SK-N-SH treated with all-trans-retinoic acid at 6 μM for 48 hours (cell line): ENCODE results near the gene PLGRKT.

Experiments
- ATAC-seq: fragments of 200-7000 bp; cut with Tn5 transposase; 3 replicates; pipeline ENCODE4 v1.9.1; 2020; ENCODE audit warnings: mild to moderate bottlenecking, moderate library complexity
- ARNTL ChIP-seq: fragments of 450-650 bp; formaldehyde crosslinking; IDR thresholded peaks from 2 replicates; pipeline ENCODE4 v1.5.0; 2020; ENCODE audit warnings: low read depth, mild to moderate bottlenecking, moderate library complexity, borderline replicate concordance
- BACH2 ChIP-seq: fragments of 250-450 bp; sonication (Bioruptor Pico); IDR thresholded peaks from 2 replicates; pipeline ENCODE4 v1.9.0; 2021; ENCODE audit warnings: mild to moderate bottlenecking, borderline replicate concordance
- CSDC2 ChIP-seq: fragments of 250-450 bp; sonication (Bioruptor Pico); IDR thresholded peaks from 2 replicates; pipeline ENCODE4 v1.5.0; 2020; ENCODE audit warnings: mild to moderate bottlenecking, moderate library complexity
- ESRRG ChIP-seq: fragments of 250-450 bp; sonication (Bioruptor Pico); IDR thresholded peaks from 2 replicates; pipeline ENCODE4 v1.6.1; 2021; ENCODE audit warnings: mild to moderate bottlenecking
- GLIS3 ChIP-seq: fragments of 250-450 bp; sonication (Bioruptor Pico); IDR thresholded peaks from 2 replicates; pipeline ENCODE4 v1.5.0; 2020; ENCODE audit warnings: mild to moderate bottlenecking, moderate library complexity
- ISL1 ChIP-seq: fragments of 250-450 bp; sonication (Bioruptor Pico); IDR thresholded peaks from 2 replicates; pipeline ENCODE4 v2.1.2; 2022; ENCODE audit warnings: mild to moderate bottlenecking, moderate library complexity
- OSR1 ChIP-seq: fragments of 250-450 bp; sonication (Bioruptor Pico); IDR thresholded peaks from 2 replicates; pipeline ENCODE4 v1.8.0; 2022; ENCODE audit warnings: moderate library complexity, mild to moderate bottlenecking, inconsistent platforms
- PPARA ChIP-seq: fragments of 250-450 bp; sonication (Bioruptor Pico); IDR thresholded peaks from 2 replicates; pipeline ENCODE4 v1.5.0; 2020; ENCODE audit warnings: mild to moderate bottlenecking, borderline replicate concordance
- RARB ChIP-seq: fragments of 250-450 bp; sonication (Bioruptor Pico); IDR thresholded peaks from 2 replicates; pipeline ENCODE4 v1.8.0; 2021; ENCODE audit warnings: mild to moderate bottlenecking, moderate library complexity
- SNAI2 ChIP-seq: fragments of 250-450 bp; sonication (Bioruptor Pico); IDR thresholded peaks from 2 replicates; pipeline ENCODE4 v1.5.0; 2020; ENCODE audit warnings: mild to moderate bottlenecking, moderate library complexity
- TCF4 ChIP-seq: fragments of 250-450 bp; sonication (Bioruptor Pico); IDR thresholded peaks from 2 replicates; pipeline ENCODE4 v1.8.0; 2021; ENCODE audit warnings: mild to moderate bottlenecking, moderate library complexity, borderline replicate concordance
- TOX ChIP-seq: fragments of 250-450 bp; sonication (Bioruptor Pico); IDR thresholded peaks from 2 replicates; pipeline ENCODE4 v1.8.0; 2021; ENCODE audit warnings: mild to moderate bottlenecking, moderate library complexity, borderline replicate concordance
- ZC3H10 ChIP-seq: fragments of 250-450 bp; sonication (Bioruptor Pico); IDR thresholded peaks from 2 replicates; pipeline ENCODE4 v1.5.1; 2021; ENCODE audit warnings: mild to moderate bottlenecking, moderate library complexity
- ZFP3 ChIP-seq: fragments of 250-450 bp; sonication (Bioruptor Pico); IDR thresholded peaks from 2 replicates; pipeline ENCODE4 v1.5.0; 2020; ENCODE audit warnings: mild to moderate bottlenecking, moderate library complexity
- ZNF565 ChIP-seq: fragments of 450-650 bp; formaldehyde crosslinking; conservative IDR thresholded peaks from 2 replicates; pipeline ENCODE4 v1.5.0; 2020; ENCODE audit warnings: low read depth, mild to moderate bottlenecking, moderate library complexity
- ZNF70 ChIP-seq: fragments of 450-650 bp; formaldehyde crosslinking; IDR thresholded peaks from 2 replicates; pipeline ENCODE4 v1.5.0; 2020; ENCODE audit warnings: mild to moderate bottlenecking, moderate library complexity
- TF ChIP-seq, protein P1 (sequence below): fragments of 250-450 bp; sonication (Bioruptor Pico); IDR thresholded peaks from 2 replicates; pipeline ENCODE4 v1.5.1; 2020; ENCODE audit warnings: low read depth, mild to moderate bottlenecking, moderate library complexity
- TF ChIP-seq, protein P2 (sequence below): fragments of 250-450 bp; sonication (Bioruptor Pico); IDR thresholded peaks from 2 replicates; pipeline ENCODE4 v1.5.0; 2020; ENCODE audit warnings: mild to moderate bottlenecking, moderate library complexity
- TF ChIP-seq, protein P3 (sequence below): fragments of 250-450 bp; sonication (Bioruptor Pico); IDR thresholded peaks from 2 replicates; pipeline ENCODE4 v1.5.1; 2021; ENCODE audit warnings: mild to moderate bottlenecking, moderate library complexity
- TF ChIP-seq, protein P4 (sequence below): fragments of 250-450 bp; sonication (Bioruptor Pico); IDR thresholded peaks from 2 replicates; pipeline ENCODE4 v1.8.0; 2021; ENCODE audit warnings: low read depth, mild to moderate bottlenecking, moderate library complexity, borderline replicate concordance
- TF ChIP-seq, protein P5 (sequence below): fragments of 250-450 bp; sonication (Bioruptor Pico); IDR thresholded peaks from 2 replicates; pipeline ENCODE4 v1.8.0; 2020; ENCODE audit warnings: mild to moderate bottlenecking, moderate library complexity, borderline replicate concordance

The PLGRKT gene

DNA sequence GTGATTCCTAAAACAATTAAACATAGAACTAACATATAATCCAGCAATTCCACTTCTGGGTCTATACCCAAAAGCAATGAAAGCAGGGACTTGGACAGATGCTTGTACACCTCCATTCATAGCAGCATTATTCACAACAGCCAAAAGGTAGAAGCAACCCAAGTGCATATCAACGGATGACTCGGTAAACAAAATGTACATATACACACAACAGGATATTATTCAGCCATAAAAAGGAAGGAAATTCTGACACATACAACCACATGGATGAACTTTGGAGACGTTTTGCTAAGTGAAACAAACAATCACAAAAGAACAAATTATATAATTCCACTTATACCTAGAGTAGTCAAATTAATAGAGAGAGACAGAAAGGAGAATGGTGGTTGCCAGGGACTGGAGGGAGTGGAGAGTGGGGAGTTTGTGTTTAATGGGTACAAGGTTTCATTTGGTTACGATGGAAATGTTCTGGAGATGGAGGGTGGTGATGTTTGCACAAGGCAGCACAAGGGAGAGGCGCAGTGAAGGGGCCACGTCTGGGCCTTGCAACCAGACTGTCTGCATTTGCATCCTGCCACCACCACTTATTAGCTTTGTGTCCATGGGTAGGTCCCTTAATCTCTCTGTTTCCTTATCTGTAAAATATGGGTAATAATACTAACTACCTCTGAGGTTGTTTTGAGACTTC is 61.8 kb downstream of the PLGRKT start:
- no peak for TF ChIP-seq TOX (CRISPR knock-in tag)
- TF ChIP-seq, protein P1, sequence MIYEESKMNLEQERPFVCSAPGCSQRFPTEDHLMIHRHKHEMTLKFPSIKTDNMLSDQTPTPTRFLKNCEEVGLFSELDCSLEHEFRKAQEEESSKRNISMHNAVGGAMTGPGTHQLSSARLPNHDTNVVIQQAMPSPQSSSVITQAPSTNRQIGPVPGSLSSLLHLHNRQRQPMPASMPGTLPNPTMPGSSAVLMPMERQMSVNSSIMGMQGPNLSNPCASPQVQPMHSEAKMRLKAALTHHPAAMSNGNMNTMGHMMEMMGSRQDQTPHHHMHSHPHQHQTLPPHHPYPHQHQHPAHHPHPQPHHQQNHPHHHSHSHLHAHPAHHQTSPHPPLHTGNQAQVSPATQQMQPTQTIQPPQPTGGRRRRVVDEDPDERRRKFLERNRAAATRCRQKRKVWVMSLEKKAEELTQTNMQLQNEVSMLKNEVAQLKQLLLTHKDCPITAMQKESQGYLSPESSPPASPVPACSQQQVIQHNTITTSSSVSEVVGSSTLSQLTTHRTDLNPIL: no peak
- no peak for ATAC-seq

DNA sequence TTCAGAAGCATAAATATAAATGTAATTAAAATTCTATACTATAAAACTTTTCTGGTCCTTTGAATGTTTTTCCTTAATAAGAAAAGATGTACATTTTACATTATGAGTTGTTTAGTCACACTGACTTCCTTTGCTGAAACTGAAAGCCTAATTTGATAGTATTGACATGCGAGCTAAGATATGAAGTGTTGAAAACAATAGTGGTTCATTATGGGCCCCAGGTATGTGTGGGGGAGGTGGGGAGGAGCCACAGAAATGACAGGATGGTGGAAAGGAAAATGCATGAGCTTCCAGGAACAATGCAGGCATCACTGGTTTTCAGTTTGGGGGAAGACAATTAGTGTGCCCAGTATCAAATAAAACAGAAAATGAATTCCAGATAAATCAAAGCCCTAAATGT is 62.6 kb downstream of the PLGRKT start:
- TF ChIP-seq OSR1 (CRISPR knock-in tag): no peak
- TF ChIP-seq ISL1 (CRISPR knock-in tag): no peak
- no peak for TF ChIP-seq SNAI2 (CRISPR knock-in tag)
- no peak for TF ChIP-seq ZC3H10 (CRISPR knock-in tag)
- no peak for TF ChIP-seq RARB
- no peak for TF ChIP-seq BACH2
- no peak for TF ChIP-seq ZNF565 (CRISPR knock-in tag)
- TF ChIP-seq CSDC2: no peak
- no peak for TF ChIP-seq GLIS3 (CRISPR knock-in tag)
- TF ChIP-seq, protein P2, sequence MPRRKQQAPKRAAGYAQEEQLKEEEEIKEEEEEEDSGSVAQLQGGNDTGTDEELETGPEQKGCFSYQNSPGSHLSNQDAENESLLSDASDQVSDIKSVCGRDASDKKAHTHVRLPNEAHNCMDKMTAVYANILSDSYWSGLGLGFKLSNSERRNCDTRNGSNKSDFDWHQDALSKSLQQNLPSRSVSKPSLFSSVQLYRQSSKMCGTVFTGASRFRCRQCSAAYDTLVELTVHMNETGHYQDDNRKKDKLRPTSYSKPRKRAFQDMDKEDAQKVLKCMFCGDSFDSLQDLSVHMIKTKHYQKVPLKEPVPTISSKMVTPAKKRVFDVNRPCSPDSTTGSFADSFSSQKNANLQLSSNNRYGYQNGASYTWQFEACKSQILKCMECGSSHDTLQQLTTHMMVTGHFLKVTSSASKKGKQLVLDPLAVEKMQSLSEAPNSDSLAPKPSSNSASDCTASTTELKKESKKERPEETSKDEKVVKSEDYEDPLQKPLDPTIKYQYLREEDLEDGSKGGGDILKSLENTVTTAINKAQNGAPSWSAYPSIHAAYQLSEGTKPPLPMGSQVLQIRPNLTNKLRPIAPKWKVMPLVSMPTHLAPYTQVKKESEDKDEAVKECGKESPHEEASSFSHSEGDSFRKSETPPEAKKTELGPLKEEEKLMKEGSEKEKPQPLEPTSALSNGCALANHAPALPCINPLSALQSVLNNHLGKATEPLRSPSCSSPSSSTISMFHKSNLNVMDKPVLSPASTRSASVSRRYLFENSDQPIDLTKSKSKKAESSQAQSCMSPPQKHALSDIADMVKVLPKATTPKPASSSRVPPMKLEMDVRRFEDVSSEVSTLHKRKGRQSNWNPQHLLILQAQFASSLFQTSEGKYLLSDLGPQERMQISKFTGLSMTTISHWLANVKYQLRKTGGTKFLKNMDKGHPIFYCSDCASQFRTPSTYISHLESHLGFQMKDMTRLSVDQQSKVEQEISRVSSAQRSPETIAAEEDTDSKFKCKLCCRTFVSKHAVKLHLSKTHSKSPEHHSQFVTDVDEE (CRISPR knock-in tag): no peak
- no peak for ATAC-seq

DNA sequence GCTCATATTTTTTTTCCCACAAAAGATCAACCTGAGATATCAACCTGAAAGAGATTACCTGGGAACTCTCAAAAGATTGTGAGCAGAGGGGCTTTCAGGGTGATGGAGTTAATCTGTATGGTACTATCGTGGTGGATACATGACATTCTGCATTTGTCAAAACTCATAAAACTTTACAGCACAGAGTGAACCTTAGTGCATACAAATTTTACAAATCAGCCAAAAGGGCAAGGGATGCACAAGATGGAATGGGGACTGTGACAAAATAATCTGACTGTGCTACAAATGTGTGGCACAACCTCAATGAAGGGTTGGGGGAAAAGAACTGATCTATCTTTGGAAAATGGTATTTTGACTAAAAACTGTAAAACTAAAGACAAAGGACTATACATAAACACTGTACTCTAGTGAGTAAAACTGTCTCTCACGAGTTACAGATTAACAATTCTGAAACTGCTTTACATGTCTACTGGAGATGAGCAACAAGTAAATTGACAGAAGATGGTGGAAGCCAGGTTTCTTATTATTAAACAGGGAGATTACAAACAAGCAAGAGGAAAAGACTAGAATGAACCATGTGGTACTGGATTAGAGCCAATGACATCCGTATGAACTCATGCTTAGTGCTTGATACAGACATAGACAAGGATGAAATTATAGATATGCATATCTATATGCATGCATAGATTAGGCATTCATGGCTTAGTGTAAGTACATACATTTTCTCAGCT is 73.3 kb downstream of the PLGRKT start:
- no peak for ATAC-seq

DNA sequence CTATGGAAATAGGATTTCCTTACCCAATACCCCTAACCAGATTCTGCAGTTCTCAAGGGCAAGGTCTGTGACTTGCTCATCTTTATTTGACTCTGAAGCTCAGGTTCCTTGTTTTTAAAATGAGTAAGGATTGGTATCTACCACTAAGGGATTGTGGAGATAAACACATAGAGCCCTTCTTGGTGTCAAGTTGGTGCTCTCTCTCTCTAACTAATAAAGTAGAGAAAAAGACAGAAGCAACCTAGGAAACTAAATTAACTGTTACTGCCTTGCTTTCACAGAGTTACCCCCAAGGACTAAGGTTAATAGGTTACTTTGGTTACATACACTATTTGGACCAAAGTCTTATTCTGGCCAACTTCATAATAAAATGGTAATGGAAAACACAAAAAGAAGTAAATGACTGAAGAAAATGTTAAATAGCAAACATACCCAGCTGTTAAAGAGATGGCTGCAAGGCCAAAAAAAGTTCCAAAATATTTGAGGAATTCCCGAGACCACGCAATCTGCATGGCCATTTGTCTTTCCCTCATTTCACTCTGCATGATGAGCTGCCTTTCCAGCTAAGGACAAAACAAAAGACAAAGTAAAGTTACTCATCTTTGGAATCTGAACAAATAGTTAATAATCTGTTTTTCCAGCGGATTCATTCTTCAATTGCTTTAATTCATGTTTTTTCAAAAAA is 76.3 kb downstream of the PLGRKT start:
- no peak for ATAC-seq
- TF ChIP-seq, protein P3, sequence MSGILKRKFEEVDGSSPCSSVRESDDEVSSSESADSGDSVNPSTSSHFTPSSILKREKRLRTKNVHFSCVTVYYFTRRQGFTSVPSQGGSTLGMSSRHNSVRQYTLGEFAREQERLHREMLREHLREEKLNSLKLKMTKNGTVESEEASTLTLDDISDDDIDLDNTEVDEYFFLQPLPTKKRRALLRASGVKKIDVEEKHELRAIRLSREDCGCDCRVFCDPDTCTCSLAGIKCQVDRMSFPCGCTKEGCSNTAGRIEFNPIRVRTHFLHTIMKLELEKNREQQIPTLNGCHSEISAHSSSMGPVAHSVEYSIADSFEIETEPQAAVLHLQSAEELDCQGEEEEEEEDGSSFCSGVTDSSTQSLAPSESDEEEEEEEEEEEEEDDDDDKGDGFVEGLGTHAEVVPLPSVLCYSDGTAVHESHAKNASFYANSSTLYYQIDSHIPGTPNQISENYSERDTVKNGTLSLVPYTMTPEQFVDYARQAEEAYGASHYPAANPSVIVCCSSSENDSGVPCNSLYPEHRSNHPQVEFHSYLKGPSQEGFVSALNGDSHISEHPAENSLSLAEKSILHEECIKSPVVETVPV: no peak
- TF ChIP-seq ZFP3 (CRISPR knock-in tag): no peak
- no peak for TF ChIP-seq RARB
- no peak for TF ChIP-seq OSR1 (CRISPR knock-in tag)
- TF ChIP-seq, protein P1: no peak
- no peak for TF ChIP-seq ZC3H10 (CRISPR knock-in tag)
- TF ChIP-seq SNAI2 (CRISPR knock-in tag): no peak
- no peak for TF ChIP-seq CSDC2
- no peak for TF ChIP-seq ZNF565 (CRISPR knock-in tag)
- TF ChIP-seq PPARA (CRISPR knock-in tag): no peak
- no peak for TF ChIP-seq TCF4 (CRISPR knock-in tag)

More for the DNA sequence above, 73.3 kb downstream of the PLGRKT start:
- TF ChIP-seq OSR1 (CRISPR knock-in tag): no peak
- TF ChIP-seq BACH2: no peak
- no peak for TF ChIP-seq ESRRG (CRISPR knock-in tag)
- TF ChIP-seq SNAI2 (CRISPR knock-in tag): no peak
- TF ChIP-seq TCF4 (CRISPR knock-in tag): no peak
- TF ChIP-seq RARB: no peak
- TF ChIP-seq PPARA (CRISPR knock-in tag): no peak
- no peak for TF ChIP-seq CSDC2
- TF ChIP-seq ZFP3 (CRISPR knock-in tag): no peak
- TF ChIP-seq, protein P4, sequence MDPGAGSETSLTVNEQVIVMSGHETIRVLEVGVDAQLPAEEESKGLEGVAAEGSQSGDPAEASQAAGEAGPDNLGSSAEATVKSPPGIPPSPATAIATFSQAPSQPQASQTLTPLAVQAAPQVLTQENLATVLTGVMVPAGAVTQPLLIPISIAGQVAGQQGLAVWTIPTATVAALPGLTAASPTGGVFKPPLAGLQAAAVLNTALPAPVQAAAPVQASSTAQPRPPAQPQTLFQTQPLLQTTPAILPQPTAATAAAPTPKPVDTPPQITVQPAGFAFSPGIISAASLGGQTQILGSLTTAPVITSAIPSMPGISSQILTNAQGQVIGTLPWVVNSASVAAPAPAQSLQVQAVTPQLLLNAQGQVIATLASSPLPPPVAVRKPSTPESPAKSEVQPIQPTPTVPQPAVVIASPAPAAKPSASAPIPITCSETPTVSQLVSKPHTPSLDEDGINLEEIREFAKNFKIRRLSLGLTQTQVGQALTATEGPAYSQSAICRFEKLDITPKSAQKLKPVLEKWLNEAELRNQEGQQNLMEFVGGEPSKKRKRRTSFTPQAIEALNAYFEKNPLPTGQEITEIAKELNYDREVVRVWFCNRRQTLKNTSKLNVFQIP: no peak
- TF ChIP-seq ZNF70 (CRISPR knock-in tag): no peak
- TF ChIP-seq, protein P5, sequence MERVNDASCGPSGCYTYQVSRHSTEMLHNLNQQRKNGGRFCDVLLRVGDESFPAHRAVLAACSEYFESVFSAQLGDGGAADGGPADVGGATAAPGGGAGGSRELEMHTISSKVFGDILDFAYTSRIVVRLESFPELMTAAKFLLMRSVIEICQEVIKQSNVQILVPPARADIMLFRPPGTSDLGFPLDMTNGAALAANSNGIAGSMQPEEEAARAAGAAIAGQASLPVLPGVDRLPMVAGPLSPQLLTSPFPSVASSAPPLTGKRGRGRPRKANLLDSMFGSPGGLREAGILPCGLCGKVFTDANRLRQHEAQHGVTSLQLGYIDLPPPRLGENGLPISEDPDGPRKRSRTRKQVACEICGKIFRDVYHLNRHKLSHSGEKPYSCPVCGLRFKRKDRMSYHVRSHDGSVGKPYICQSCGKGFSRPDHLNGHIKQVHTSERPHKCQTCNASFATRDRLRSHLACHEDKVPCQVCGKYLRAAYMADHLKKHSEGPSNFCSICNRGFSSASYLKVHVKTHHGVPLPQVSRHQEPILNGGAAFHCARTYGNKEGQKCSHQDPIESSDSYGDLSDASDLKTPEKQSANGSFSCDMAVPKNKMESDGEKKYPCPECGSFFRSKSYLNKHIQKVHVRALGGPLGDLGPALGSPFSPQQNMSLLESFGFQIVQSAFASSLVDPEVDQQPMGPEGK (CRISPR knock-in tag): no peak
- TF ChIP-seq ARNTL: no peak
- no peak for TF ChIP-seq ZNF565 (CRISPR knock-in tag)
